Measurements from ENCODE around the gene PPP1R3G.

DNA sequence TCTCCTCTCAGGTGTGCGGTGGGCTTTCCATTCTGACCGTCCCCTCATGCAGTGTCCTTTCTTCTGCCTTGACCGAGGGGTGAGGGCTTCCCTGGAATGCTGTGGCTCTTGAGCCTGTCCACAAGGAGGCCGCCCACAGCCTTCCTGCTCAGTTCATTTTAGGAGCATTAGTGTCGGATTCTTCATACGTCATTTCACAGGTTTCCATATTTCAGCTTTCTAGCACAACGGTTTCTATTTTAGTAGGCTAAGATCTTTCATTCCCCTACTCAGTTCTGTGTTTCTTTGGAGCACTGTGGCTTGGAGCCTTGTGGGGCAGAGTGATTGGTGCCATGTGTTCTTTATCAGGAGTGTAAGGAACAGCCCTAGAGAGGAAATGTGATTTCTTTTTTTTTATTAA is 5.5 kb downstream of the PPP1R3G start:
- TF ChIP-seq EZH2 (IDR thresholded peaks at IDR 0.05; ENCODE audit: borderline replicate concordance, low read length) (no peak), CTCF (conservative IDR thresholded peaks at IDR 0.05 in 1 of 2, IDR thresholded peaks at IDR 0.05 in 1 of 2; ENCODE audit: extremely low read depth in 1 of 2, insufficient read depth in 1 of 2, low read depth in 1 of 2, low read length in 2 of 2) (no peak)
